HG02571 (cell line): Measurements from ENCODE around the gene YPEL4.
"Not testable (repeated sequence)": the region's sequence is repeated elsewhere in the genome, so short reads cannot be mapped to it uniquely, and the experiment has no call there.

Experiments
- ATAC-seq: cut with Tn5 transposase; IDR thresholded peaks from one replicate; pipeline ENCODE4 v1.9.1; 2021; ENCODE audit warnings: mild to moderate bottlenecking, moderate library complexity; ENCODE audit not compliant: unreplicated experiment

The YPEL4 gene

GRCh38 chr11:57649826-57650738 lies at the start of gene YPEL4:
Gene YPEL4, minus strand, starts transcription at chr11:57649912. Its CDS starts 2,805 bp downstream, at chr11:57647107.
- no peak for ATAC-seq

- no peak for ATAC-seq
Measured at GRCh38 chr11:57698843-57699365, 49.2 kb upstream of the YPEL4 start.

DNA sequence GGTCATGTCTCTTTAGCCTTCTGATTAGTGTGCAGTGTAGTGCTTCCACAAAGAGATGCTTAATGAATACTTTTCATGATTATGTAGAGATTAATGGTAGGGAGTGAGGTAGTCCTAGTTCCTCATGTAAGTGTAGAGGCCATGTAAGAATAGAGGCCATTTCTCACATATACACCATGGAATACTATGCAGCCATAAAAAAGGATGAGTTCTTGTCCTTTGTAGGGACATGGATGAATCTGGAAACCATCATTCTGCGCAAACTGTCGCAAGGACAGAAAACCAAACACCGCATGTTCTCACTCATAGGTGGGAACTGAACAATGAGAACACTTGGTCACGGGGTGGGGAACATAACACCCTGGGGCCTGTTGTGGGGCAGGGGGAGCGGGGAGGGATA lies 40.8 kb upstream of the YPEL4 start:
- ATAC-seq: not testable (repeated sequence)

DNA sequence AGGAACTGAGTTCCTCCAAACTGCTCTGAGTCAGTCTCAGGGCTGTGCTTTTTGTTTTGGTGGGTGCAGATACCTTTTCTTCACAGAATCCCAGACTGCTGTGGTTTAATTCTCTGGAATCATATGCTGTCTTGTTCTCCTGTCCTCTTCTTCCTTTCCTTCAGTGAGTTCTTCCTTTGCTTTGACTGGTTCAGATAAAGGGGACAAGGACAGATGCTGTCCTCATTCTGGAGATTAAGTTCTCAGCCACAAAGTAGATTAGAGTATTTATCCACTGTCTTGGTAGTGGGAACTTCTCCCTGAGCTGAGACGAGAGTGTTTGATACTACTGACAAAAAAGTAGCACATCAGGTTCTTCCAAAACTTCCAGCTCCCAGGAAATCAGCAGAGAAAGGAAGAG lies 31.5 kb upstream of the YPEL4 start:
- no peak for ATAC-seq

GRCh38 chr11:57680552-57680874 lies 30.8 kb upstream of the YPEL4 start:
- no peak for ATAC-seq

GRCh38 chr11:57679396-57679795 lies 29.7 kb upstream of the YPEL4 start:
- ATAC-seq: no peak

DNA sequence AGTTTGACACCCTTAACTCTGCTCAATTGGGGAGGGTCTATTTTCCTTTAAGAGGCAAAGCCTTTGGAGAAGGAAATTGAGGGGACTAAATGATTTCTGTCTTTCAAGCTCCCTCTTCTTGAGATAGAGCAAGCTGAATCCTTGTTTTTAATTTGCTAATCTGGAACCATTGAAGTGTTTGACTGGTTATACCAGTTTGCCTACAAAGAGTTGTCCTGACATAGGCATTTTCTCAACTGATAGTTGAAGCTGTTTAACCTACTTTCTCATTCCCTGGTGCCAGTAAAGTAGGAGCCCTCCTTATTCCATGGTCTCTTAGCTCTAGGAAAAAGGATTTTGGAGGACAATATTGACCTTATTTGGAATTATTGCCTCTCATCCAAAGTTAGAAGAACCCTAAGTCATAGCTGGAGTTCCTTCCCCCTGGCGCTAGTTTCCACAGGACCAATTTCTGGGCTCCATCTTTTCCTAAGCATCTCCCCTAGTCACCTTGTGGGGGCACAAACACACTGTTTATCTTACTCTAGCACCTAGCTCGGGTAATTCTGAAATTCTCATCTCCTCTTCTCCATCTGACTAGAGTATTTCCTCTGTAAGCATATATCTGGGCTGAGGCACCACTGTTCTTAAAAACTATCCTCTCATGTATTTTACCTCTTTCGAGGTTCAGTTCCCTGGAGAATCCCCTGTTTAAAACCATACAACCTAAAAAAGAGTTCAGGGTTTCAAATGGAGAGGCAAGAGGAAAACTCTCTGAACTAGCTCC lies 25.6 kb upstream of the YPEL4 start:
- no peak for ATAC-seq

DNA sequence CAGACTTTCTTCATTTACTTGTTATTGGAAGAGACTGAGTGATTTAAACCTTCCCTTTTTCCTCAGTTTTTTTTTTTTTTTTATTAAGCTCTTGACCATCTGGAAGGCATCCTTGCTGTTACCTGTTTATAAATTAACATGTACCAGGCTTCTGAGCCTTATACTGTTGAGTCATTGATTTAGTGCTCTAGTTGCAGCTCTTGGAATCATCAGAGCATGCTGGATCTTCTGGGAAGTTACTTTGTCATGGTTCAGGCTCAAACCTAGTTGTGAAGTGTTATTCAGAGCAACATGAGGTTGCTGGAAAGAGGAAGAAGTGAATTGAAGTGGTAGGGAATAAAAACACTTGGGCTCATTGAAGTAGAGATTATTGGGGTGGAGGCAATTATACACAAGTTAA lies 24.5 kb upstream of the YPEL4 start:
- ATAC-seq: no peak

DNA sequence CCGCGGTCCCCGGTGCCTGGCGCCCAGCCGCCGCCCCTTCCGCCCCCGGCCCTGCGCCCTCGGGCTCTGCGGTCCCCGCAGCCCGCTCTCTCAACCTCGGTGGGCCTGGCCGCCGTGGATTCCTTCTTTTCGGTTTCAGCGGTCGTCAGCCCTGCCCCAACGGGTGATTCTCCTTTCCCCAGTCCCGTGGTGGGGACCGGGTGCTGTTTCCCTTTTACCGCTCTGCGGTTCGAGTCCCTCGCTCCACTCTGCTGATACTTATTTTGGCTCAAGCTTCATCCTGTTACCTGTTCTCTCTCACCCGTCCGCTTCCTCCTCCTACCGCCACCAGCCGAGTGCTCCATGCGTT lies 18.7 kb upstream of the YPEL4 start:
- peak; percentile 10 for ATAC-seq

- peak; percentile 76 for ATAC-seq
Measured at GRCh38 chr11:57667736-57668433, 18.2 kb upstream of the YPEL4 start, which contains the start of gene ZDHHC5. Gene ZDHHC5, plus strand, starts transcription at chr11:57668114. Its CDS starts 4,977 bp downstream, at chr11:57673091.

DNA sequence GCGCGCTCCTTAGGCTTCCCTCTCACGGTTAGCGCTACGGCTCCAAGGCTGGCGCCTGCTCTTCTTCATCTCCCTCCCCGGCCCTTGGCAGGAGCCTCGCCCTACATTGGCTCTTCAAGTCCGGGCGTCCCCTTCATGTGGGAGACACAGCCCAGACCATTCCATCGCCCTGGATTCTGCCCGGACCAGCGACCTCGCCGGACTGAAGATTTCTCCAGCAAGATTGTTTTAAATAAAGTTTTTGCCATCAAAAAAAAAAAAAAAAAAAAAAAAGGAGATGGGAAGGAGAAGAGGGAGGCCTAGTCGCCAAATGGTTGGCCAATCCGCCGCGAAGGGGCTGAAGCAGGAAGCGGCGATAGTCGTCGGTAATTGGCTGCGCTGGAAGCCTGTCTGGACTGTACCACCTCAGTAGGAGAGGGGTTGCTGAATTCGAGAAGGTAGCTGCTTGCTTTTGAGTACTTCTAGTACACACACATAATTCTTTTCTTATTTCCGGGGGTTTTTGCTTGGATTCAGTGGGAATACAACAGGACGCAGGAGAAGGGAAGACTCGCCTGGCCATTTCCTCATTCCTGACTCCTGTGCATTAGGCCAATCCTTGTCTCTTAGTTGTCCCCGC lies 17.5 kb upstream of the YPEL4 start:
- ATAC-seq: peak; percentile 63

DNA sequence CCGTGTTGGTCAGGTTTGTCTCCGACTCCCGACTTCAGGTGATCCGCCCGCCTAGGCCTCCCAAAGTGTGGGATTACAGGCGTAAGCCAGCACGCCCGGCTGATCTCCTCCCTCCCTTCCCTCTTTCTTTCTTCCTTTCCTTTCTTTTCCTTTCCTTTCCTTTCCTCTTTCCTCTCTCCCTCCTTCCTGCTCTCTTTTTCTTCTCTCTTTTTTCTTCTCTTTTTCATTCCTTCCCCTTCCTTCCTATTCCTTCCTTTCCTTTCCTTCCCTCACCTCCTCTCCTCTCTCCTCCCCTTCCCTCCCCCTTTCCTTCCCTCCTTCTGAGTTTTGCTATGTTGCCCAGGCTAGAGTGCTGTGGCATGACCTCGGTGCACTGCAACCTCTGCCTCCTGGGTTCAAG lies 14.3 kb upstream of the YPEL4 start:
- no peak for ATAC-seq

GRCh38 chr11:57662893-57663292 lies 13.2 kb upstream of the YPEL4 start:
- ATAC-seq: no peak

DNA sequence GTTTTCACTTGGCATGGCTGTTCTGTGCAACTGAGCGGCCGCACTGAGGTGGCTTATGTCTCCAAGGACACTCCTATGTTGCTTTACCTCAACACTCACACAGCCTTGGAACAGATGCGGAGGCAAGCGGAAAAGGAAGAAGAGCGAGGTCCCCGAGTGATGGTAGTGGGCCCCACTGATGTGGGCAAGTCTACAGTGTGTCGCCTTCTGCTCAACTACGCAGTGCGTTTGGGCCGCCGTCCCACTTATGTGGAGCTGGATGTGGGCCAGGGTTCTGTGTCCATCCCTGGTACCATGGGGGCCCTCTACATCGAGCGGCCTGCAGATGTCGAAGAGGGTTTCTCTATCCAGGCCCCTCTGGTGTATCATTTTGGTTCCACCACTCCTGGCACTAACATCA lies 10.0 kb upstream of the YPEL4 start:
- no peak for ATAC-seq

DNA sequence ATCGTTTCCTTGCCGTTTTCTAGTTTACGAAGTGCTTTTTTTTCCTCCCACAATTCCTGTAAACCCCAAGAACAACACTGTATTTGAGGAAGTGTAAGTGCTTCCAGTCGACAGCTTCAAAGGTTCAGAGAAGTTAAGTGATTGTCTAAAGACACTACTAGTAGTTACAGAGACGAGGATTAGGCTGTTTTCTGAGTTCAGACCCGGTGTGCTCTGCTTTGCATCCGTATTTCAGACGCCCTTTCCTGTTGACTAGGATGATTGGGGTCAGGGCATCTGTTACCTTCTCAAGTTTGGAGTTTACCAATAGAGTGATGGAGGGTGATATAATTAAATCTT lies 8.3 kb upstream of the YPEL4 start:
- no peak for ATAC-seq

DNA sequence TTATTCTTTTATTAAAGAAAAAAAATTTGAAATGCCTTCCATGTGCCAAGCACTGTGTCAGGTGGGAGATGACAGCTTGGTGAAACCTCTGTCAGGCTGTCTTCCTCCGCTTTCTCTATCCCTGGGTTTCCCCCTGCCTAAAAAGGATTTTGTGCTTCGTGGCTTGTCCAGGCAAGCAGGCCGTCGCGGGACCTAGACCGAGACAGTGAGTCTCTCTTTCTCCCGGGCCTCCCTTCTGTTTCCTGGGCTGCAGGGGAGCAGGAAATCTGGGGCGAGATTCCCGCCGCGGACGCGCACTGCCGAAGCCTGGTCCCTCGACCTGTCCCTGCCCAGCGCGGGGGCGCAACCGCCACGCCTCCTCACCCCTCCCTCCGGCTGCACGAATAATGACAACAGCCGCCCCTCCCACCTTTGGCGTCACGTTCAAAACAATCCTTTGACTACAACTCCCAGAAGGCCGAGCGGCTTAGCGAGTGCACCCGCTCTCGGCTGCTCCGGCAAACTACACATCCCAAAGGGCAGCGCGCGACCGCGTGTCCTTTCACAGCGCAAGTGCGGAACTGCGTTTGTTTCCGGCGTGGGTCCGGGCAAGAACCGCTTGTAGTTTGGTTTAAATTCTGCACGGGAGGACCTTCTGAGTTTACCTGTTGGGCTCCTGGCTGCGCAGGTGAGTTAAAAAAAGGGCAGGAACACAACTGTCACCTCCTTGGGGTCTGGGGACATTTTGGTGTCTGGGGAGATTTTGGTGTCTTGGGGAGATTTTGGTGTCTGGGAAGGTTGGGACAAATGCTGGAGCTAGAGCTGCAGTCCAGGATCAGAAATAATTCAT lies 7.7 kb upstream of the YPEL4 start, which contains the start of gene CLP1:
TSS of gene CLP1 (plus strand) at position 569 of the 829 bp plus-strand sequence. CDS start 1,715 bp downstream, outside the sequence.
- peak; percentile 97 for ATAC-seq

DNA sequence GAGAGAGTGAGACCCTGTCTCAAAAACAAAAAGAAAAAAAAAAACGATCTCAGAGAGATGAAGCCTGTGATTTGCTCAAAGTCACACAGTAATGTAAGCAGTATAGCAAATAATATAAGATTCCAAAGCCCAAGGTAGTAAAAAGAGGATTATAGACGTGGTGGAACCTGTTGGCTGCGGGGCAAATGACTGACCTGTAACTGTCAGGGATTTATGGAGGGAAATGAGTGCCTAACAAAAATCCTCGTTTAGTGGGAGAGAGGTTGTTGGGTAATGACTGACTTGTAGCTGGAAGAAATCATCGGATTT lies 7.1 kb upstream of the YPEL4 start:
- no peak for ATAC-seq

- ATAC-seq: no peak
Measured at GRCh38 chr11:57653163-57653562, 3.5 kb upstream of the YPEL4 start.

DNA sequence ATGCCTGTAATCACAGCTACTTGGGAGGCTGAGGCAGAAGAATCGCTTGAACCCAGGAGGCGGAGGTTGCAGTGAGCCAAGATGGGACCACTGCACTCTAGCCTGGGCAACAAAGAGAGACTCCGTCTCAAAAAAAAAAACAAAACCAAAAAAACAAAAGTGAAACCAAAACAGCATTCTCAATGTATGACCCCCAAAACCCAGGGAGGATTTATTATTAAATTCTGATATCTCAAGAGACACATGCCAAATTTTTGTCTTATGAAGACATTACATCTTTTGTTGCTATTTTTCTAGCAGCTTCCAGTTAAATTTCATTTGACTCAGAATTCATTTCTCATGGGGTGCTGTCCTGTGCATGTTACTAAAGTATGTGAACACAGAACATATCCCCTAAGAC lies 3.0 kb upstream of the YPEL4 start:
- no peak for ATAC-seq

GRCh38 chr11:57652230-57652629 lies 2.5 kb upstream of the YPEL4 start:
- not testable (repeated sequence) for ATAC-seq
